ENCODE data around the gene PLEKHA4. TPM values are rescaled to one million over a fixed set of nuclear protein-coding genes. Genes with fewer than 3 reads are reported as not detected.
"Not testable (repeated sequence)": the region's sequence is repeated elsewhere in the genome, so short reads cannot be mapped to it uniquely, and the experiment has no call there.

The PLEKHA4 gene
- total RNA-seq, 4 donors from 2014 or later: 7.3 to 18.7 (median 14.9) TPM

DNA sequence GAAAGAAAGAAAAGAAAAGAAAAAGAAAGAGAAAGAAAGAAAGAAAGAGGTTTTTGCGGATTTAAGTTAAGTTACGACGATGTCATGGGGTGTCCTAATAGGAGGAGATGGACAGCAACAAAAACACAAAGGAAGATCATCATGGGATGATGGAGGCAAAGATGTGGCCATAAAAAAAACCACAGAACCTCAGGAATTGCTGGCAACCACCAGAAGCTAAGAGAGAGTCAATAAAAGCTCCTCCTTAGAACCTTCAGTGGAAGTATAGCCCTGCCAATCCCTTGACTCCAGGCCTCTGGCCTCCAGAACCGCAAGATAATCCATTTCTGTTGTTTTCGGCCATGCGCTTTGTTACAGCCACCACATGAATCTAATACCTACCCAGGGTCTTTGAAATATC lies 11.5 kb downstream of the PLEKHA4 start:
- no peak for ATAC-seq (ENCODE audit: low FRiP score)
- TF ChIP-seq, protein P1, sequence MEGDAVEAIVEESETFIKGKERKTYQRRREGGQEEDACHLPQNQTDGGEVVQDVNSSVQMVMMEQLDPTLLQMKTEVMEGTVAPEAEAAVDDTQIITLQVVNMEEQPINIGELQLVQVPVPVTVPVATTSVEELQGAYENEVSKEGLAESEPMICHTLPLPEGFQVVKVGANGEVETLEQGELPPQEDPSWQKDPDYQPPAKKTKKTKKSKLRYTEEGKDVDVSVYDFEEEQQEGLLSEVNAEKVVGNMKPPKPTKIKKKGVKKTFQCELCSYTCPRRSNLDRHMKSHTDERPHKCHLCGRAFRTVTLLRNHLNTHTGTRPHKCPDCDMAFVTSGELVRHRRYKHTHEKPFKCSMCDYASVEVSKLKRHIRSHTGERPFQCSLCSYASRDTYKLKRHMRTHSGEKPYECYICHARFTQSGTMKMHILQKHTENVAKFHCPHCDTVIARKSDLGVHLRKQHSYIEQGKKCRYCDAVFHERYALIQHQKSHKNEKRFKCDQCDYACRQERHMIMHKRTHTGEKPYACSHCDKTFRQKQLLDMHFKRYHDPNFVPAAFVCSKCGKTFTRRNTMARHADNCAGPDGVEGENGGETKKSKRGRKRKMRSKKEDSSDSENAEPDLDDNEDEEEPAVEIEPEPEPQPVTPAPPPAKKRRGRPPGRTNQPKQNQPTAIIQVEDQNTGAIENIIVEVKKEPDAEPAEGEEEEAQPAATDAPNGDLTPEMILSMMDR (IDR thresholded peaks at IDR 0.05): no peak
- no peak for DNase-seq (ENCODE audit: low spot score)

DNA sequence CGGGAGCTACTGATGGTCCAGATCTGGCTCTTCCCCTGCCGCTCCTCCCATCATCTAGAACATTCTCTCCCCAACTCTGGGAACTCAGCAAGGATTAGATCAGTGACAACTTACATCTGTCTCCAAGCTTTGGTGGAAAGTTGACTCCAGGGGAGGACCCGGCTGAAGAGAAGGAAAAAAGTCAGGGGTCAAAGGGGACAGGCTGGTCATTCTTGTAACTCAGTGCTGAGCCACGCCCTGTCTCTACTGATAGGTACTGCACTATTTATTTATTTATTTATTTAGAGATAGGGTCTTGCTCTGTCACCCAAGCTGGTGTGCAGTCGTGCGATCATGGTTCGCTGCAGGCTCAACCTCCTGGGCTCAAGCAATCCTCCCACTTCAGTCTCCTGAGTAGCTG lies 14.3 kb downstream of the PLEKHA4 start:
- ATAC-seq (ENCODE audit: low FRiP score) (no peak), DNase-seq (ENCODE audit: low spot score) (no peak)
- TF ChIP-seq, protein P1 (IDR thresholded peaks at IDR 0.05): no peak

DNA sequence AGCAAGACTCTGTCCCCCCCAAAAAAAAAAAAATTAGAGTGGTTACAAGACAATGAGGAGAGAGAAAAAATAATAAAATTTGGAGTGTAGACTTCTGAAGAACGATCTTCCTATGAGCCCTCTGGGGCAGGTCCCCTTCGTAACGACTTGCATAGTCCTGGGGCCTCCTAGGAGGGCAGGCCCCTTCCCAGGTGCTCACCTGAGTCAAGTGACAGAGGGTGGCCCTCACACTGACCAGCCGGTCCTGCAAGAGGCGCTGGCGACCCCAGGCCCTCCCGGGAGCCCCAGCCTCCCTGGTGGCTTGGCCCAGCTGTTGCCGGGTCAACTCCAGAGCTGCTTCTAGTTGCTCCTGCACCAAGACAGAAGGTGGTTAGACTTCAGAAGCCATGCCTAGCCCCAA lies 14.9 kb downstream of the PLEKHA4 start:
- ATAC-seq (ENCODE audit: low FRiP score): no peak
- DNase-seq (ENCODE audit: low spot score): no peak
- TF ChIP-seq, protein P1 (IDR thresholded peaks at IDR 0.05): no peak

DNA sequence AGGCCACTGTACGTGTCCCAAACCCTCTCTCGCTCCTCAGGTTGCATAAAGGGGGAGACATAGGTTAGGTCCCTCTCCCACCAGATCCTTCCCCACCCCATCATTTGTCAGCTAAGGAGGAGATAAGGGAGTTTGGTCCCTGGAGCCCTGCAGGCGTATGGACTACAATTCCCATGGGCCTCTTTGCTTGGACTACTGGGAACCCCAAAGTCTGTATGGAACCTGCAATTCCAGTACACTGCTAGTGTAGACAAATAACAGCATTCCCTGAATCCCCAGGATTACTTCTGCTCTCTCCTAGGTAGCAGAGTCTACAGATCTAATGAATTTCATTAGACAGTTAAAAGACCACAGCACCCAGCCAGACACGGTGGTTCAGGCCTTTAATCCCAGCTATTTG lies 16.1 kb downstream of the PLEKHA4 start:
- TF ChIP-seq, protein P1 (IDR thresholded peaks at IDR 0.05): no peak
- no peak for DNase-seq (ENCODE audit: low spot score)
- ATAC-seq (ENCODE audit: low FRiP score): no peak

DNA sequence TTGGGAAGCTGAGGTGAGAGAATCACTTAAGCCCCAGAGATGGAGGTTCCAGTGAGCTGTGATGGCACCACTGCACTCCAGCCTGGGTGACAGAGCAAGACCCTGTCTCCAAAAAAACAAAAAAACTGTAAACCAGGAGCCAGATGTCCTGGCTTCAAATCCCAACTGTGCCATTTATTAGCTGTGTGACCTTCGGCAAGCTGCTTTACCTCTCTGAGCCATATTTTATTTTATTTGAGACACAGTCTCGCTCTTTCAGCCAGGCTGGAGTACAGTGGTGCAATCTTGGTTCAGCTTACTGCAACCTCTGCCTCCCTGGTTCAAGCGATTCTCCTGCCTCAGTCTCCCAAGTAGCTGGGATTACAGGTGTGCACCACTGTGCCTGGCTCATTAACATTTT lies 21.8 kb downstream of the PLEKHA4 start:
- not testable (repeated sequence) for ATAC-seq (ENCODE audit: low FRiP score); DNase-seq (ENCODE audit: low spot score)

DNA sequence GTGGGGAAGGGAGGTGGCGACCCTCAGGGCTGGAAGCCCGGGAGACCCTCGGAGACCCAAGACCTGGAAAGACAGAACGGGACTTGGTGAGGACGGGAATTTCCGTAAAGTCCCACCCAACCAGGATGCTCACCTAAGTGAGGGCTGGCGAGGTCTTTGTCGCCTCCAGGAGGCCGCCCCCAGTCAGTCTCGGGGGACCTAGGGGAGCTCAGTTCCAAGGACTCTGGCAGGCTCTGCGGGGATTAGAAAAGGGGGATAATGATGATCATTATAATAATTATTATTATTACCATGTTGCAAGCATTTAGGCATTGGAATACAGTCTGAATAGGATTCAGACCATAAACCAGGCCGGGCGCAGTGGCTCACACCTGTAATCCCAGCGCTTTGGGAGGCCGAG lies 23.0 kb downstream of the PLEKHA4 start:
- ATAC-seq (ENCODE audit: low FRiP score): no peak
- DNase-seq (ENCODE audit: low spot score): no peak
- TF ChIP-seq, protein P1 (IDR thresholded peaks at IDR 0.05): no peak

DNA sequence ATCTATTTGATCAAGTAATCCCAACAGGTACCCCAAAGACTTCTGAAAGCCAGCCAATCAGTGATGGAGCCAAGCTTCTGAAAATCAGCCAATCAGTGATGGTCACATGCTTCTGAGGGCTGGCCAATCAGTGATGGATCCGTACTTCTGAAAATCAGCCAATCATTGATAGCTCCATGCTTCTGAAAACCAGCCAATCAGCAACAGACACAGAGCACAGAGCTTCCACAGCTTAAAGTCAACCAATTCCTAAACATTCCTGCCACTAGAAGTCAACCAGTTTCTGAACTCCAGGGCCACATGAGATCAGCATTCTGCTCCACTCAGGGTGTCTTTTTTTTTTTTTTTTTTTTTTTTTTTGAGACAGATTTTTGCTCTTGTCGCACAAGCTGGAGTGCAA lies 23.9 kb downstream of the PLEKHA4 start:
- no peak for DNase-seq (ENCODE audit: low spot score)
- ATAC-seq (ENCODE audit: low FRiP score): no peak
- TF ChIP-seq, protein P1 (IDR thresholded peaks at IDR 0.05): no peak

DNA sequence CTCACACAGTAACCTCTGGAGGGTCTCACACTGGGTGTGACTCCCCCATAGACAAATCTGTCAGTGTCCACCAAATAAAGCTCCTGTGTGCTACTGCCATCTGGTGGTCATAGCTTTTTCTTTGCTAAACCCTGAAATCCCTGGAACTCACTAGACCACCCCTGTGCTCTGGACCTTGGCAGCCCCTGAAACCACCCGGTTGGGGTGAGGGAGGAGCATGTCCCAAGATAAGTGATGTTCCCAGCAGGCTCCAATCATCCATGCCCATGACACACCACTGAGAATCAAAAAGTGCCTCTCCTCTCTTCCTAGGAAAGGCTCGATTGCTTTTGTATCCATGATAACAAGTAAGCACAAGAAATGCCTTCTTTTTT lies 25.6 kb downstream of the PLEKHA4 start:
- ATAC-seq (ENCODE audit: low FRiP score): peak; percentile 75
- DNase-seq (ENCODE audit: low spot score): no peak

More for the DNA sequence above, 25.6 kb downstream of the PLEKHA4 start:
- TF ChIP-seq, protein P1 (IDR thresholded peaks at IDR 0.05): peak in 1 of 3 donors; percentile 85
